ENCODE measurements around the gene RAB3IL1.

- TF ChIP-seq YY1 (IDR thresholded peaks at IDR 0.05) (no peak), CTCF (IDR thresholded peaks at IDR 0.05; ENCODE audit: low read depth, low read length, missing input control) (no peak), EGR1 (IDR thresholded peaks at IDR 0.05; ENCODE audit: low read depth in 2 of 2) (no peak), SP1 (IDR thresholded peaks at IDR 0.05) (no peak), TAF1 (conservative IDR thresholded peaks at IDR 0.05) (no peak), JUND (IDR thresholded peaks at IDR 0.05) (no peak), MAX (IDR thresholded peaks at IDR 0.05) (no peak), FOXA1 (IDR thresholded peaks at IDR 0.05) (no peak), HNF4A (conservative IDR thresholded peaks at IDR 0.05) (no peak), RAD21 (IDR thresholded peaks at IDR 0.05) (no peak), RXRA (IDR thresholded peaks at IDR 0.05) (no peak), GABPA (IDR thresholded peaks at IDR 0.05 in 1 of 2, conservative IDR thresholded peaks at IDR 0.05 in 1 of 2) (no peak), ATF3 (IDR thresholded peaks at IDR 0.05) (no peak)
Observed at GRCh38 chr11:61951484-61952135, 34.2 kb upstream of the RAB3IL1 start.
